Lung (tissue), 12 donors: ENCODE data around the gene PCNT. TPM values are rescaled to one million over a fixed set of nuclear protein-coding genes. Genes with fewer than 3 reads are reported as not detected.

Source experiments
- ATAC-seq: fragments of 200-7000 bp; cut with Tn5 transposase; one replicate; pipeline ENCODE4 v1.9.1; 2020; ENCODE audit warnings: moderate number of reproducible peaks; ENCODE audit not compliant: insufficient read depth, low FRiP score
- DNase-seq, 3 donors: peaks; one replicate each; pipeline ENCODE4 v3.0.0-alpha.2; 2013 to 2017
- H3K27ac ChIP-seq, 2 donors: one replicate each; pipeline ENCODE4 v1.5.1; 2013; ENCODE audit warnings: mild to moderate bottlenecking in 2 of 2, moderate library complexity in 2 of 2, control low read depth in 1 of 2, inconsistent platforms in 1 of 2, low read depth in 1 of 2, low read length in 1 of 2
- H3K27me3 ChIP-seq, 3 donors: one replicate each; pipeline ENCODE4 v1.5.1; 2013; ENCODE audit warnings: low read length in 2 of 3; ENCODE audit not compliant: control insufficient read depth in 3 of 3, insufficient read depth in 3 of 3
- H3K36me3 ChIP-seq, 4 donors: one replicate each; pipeline ENCODE4 v1.5.1; 2013; ENCODE audit warnings: low read length in 4 of 4, mild to moderate bottlenecking in 1 of 4, moderate library complexity in 1 of 4; ENCODE audit not compliant: control insufficient read depth in 4 of 4, insufficient read depth in 4 of 4
- H3K4me1 ChIP-seq, 5 donors: one replicate each; pipeline ENCODE4 v1.5.1; 2013; ENCODE audit warnings: low read length in 5 of 5, mild to moderate bottlenecking in 2 of 5, moderate library complexity in 1 of 5; ENCODE audit not compliant: control insufficient read depth in 5 of 5, insufficient read depth in 5 of 5
- H3K4me3 ChIP-seq: one replicate; pipeline ENCODE4 v1.5.1; 2013; ENCODE audit warnings: mild to moderate bottlenecking, control low read depth, moderate library complexity
- H3K9ac ChIP-seq, 2 donors: one replicate each; pipeline ENCODE4 v1.5.1; 2013; ENCODE audit warnings: low read length in 2 of 2, control low read depth in 1 of 2; ENCODE audit not compliant: insufficient read depth in 1 of 2
- H3K9me3 ChIP-seq, 4 donors: one replicate each; pipeline ENCODE4 v1.5.1; 2013; ENCODE audit warnings: low read length in 3 of 4, mild to moderate bottlenecking in 1 of 4, moderate library complexity in 1 of 4; ENCODE audit not compliant: control insufficient read depth in 4 of 4, insufficient read depth in 3 of 4
- CTCF ChIP-seq: IDR thresholded peaks from 2 replicates; pipeline ENCODE4 v1.5.1; 2012; ENCODE audit warnings: mild to moderate bottlenecking; ENCODE audit errors: control extremely low read depth, extremely low read depth
- WGBS, 2 donors: extraction: QIAGEN DNeasy Blood & Tissue Kit; methylation state at CpG; one replicate each; pipeline ENCODE4 v1.1.7; 2013; 5-methylcytosine and 5-hydroxymethylcytosine counted together
- polyA plus RNA-seq, 2 donors: library from polyadenylated mRNA; stranded (reverse); fragments of 200-250 nt; gene quantifications; one replicate each; pipeline ENCODE4 v1.2.1, GENCODE V29; 2013
- total RNA-seq, 2 donors: library from RNA; depleted of rRNA in 1 of 2; stranded (reverse); fragments of >200 nt in 1 of 2; gene quantifications; one replicate each; pipeline ENCODE4 v1.2.1, GENCODE V29; 2014 to 2021
- donor health status: control.
- donor health status: control.
- donor health status: Bipolar disorder and iron deficiency.
- donor health status: healthy.
- donor health status: DM: yes; HTN: yes; CAD: no.

The PCNT gene
- total and polyA plus RNA-seq, 4 donors = 9.8 to 37.2 (median 18.5) TPM

- peaks cover 0 to 31% (median 16%) of the 10 kb centered on the region in 5 donors for H3K4me1 ChIP-seq
- 22 to 46% methylated on average over 4 of the region's 4 CpGs for WGBS, 2 donors
- no peak for ATAC-seq
- no peak overlapping the region for H3K27ac ChIP-seq
- H3K9ac ChIP-seq = peak overlapping the region in 1 of 2 donors; percentile 26
- H3K27me3 ChIP-seq = no peaks in the 10 kb centered on the region
- H3K9me3 ChIP-seq = no peaks in the 10 kb centered on the region
- peaks cover 0 to 3% (median 0%) of the 10 kb centered on the region in 4 donors for H3K36me3 ChIP-seq
- H3K4me3 ChIP-seq = no peak overlapping the region
- TF ChIP-seq CTCF = no peak
- DNase-seq = peak in 1 of 3 donors; percentile 20
Measured at GRCh38 chr21:46320331-46320801, 3.6 kb upstream of the PCNT start.

DNA sequence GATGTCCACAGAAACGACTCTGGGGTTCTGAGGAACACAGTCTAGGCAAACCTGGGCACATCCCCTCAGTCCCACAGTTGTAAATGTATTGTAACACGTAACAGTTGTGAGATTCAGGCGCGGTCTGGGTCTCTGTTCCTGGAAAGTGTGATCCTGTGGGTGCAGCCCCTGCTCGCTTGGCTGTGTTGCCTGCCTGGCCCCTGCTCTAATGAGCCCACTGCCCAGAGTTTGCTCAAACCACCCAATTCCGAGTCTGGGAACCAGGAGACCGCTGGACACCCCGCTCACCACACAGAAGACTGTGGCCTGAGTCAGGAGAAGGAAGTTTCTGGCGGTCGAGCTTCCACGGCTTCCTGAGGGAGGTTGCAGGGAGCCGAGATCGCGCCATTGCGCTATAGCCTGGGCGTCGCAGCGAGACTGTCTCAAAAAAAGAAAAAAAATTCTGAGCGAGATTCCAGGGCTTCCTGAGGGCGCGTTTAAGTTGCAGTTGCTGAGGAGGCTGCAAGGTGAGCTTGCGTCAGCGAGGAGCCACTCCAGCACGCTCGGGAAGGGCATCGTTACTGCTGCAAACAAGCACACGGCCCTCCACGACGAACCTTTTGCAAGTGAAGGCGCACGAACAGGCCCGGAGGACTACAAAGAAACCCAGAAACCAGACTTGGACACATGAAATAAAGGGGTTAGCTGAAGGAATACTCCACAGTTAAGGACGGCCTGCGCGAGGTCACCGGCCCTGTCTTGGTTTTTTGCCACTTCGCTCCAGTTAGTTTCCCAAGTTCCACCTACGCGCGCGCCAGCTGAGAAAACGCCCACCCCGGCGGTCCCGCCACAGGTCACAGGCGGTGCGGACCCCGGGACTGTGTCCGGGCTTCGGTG, 1.4 kb upstream of the PCNT start:
- Histone ChIP-seq H3K9me3 (no peaks in the 10 kb centered on the region), H3K4me1 (peaks cover 0 to 40% (median 17%) of the 10 kb centered on the region in 5 donors), H3K36me3 (peaks cover 0 to 2% (median 0%) of the 10 kb centered on the region in 4 donors), H3K27me3 (no peaks in the 10 kb centered on the region), H3K4me3 (peak overlapping the region; percentile 73), H3K27ac (no peak overlapping the region), H3K9ac (peak overlapping the region; percentile 52 to 70)
- ATAC-seq (no peak), DNase-seq (peak in 1 of 3 donors; percentile 26)
- 2 to 6% methylated on average over 50 of the region's 50 CpGs for WGBS, 2 donors
- no peak for TF ChIP-seq CTCF

DNA sequence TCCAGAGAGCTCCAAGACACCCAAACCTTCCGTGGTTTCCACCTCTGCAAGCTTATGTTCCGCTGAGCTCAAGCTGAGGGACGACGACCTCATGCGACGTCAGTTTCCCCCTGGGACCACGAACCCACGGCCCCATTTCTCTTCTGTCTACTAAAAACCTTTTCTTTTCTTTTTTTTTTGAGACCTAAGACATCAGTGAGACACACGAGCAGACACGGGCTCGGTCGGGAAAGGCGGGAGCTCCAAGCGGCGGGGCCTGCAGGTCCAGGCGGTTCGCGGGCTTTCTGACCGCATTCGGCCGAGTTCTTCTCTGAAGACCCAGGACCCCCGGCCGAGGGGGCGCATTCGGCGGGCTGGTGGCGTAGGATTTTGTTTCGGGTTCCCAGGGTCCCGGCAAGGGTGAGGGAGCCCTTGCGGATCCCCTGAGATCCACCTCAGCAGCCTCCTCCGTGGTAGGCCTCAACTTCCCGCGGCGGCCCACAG, 688 bp upstream of the PCNT start:
- DNase-seq (peak in 1 of 3 donors; percentile 6), ATAC-seq (no peak)
- H3K9me3 ChIP-seq = no peaks in the 10 kb centered on the region
- TF ChIP-seq CTCF = no peak
- peaks cover 0 to 40% (median 16%) of the 10 kb centered on the region in 5 donors for H3K4me1 ChIP-seq
- peak overlapping the region in 1 of 2 donors; percentile 81 for H3K27ac ChIP-seq
- H3K4me3 ChIP-seq = peak overlapping the region; percentile 73
- H3K36me3 ChIP-seq = peaks cover 0 to 6% (median under 1%) of the 10 kb centered on the region in 4 donors
- H3K27me3 ChIP-seq = no peaks in the 10 kb centered on the region
- WGBS, 2 donors = 0 to 1% methylated on average over 33 to 34 of the region's 34 CpGs
- H3K9ac ChIP-seq = peak overlapping the region in 1 of 2 donors; percentile 70
